GM19043 (cell line): ENCODE data around the gene KIAA1210.

Experiments used
- ATAC-seq: cut with Tn5 transposase; IDR thresholded peaks from one replicate; pipeline ENCODE4 v1.9.1; 2021; ENCODE audit warnings: low read depth; ENCODE audit not compliant: unreplicated experiment

Gene KIAA1210

DNA sequence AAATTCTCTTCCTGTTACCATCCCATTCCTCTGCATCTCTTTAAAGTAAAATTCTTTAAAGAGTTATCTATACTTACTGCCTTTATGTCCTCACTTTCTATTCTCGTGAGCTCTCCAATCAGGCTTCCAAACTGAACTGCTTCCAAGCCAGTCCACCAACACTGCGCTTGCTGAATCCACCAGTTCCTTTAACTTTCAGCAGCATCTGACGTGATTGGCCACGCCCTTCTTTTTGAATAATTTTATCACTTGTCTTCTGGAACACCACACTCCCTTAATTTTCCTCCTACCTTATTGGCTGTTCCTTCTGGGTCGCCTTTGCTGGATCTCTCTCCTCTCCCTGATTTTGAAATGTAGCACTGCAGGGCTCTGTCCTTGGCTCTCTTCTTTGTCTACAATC lies at the start of gene KIAA1210:
TSS of gene KIAA1210 (minus strand) at position 163 of the 400 bp plus-strand sequence. CDS start 4,170 bp downstream, outside the sequence.
- no peak for ATAC-seq

DNA sequence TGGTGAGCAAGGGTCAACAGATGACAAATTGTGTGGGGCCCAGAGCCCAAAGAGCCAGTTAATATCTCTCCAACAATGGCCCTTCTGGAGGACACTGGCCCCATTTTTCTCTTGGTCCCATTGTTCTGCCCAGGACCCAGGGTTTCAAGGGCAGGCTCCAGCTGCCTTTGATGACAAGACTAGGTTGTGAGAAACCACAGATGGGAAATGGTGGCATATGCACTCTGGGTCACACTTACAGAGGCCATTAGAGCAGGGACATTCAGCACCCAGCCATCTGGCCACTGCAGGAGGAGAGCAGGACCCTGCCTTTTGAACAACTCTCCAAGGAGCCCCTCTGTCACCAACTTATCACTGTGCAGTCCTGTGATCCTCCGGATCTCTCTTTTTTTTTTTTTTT lies 49.7 kb upstream of the KIAA1210 start:
- ATAC-seq = no peak

DNA sequence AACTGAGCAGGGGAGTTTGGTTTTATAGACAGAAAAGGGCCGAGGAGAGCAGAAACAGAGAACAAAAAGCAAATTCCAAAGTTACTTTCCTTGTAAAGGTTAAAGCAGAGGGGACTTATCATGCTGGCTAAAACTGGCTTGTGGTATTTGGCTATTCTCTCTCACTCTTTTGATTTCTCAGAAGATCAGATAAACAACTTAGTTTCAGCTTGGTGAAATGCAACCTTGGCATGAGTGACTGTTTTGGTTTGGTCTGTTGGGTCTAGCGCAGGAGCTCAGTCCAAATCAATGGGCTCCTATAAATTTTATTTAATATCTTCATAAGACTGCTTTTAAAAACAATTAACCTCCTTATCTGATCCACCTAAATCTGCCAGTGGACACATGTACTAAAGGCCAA lies 47.3 kb upstream of the KIAA1210 start:
- ATAC-seq = no peak

DNA sequence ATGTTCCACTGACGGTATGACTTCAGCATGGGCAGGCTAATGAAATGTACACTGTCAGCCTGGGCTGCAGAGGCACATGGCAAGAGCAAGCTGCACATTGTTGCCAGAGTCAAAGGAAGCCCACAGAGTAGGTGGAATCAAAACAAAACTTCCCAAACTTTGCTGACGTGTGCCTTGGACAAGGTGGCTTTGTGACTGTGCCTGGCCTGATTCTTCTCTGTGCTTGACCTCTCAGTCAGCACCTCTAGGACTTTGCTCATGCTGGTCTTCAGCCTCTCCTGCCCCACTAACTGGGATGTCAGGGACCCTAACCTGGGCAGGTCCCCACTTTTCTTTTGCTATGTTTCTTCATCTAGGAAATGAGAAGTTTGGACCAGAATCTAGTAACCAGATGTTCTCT lies 40.5 kb upstream of the KIAA1210 start:
- ATAC-seq = no peak

DNA sequence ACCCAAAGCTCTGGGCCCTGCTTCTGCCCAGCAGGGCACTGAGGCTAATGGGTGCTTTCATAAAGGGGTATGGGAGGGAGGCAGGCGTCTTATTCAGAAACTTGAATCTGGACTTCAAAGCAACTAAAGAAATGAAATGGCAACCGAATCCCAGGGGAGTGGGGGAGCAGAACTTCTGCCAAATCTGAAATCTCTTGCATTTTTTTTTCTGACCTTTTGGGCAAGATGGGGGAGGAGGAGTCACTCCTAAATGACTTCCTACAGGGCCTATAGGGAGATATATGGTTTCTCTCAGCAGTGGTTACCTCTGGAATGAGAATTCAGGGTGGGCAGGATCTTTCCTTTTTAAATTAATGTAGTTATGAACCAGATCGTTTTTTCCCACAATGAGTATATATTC lies 30.6 kb upstream of the KIAA1210 start:
- ATAC-seq = no peak

DNA sequence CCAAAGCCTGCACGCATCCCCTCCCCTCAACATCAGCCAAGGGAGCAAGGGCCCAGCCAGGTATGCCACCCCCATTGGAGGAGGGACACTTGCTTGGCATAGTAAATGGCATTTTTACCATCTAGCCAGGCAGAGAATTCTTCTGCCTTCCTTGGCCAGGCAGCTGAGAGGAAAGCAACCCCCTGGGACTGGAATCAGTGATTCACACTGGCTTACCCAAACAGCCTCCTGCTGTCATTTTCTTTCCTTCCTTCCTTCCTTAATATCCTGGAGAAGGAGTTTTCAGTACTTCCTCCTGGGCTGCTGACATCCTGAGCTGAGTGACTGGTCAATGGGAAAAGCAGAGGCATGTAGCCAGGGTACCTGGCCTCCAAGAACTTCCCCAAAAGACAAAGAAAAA lies 28.6 kb upstream of the KIAA1210 start:
- ATAC-seq = no peak

DNA sequence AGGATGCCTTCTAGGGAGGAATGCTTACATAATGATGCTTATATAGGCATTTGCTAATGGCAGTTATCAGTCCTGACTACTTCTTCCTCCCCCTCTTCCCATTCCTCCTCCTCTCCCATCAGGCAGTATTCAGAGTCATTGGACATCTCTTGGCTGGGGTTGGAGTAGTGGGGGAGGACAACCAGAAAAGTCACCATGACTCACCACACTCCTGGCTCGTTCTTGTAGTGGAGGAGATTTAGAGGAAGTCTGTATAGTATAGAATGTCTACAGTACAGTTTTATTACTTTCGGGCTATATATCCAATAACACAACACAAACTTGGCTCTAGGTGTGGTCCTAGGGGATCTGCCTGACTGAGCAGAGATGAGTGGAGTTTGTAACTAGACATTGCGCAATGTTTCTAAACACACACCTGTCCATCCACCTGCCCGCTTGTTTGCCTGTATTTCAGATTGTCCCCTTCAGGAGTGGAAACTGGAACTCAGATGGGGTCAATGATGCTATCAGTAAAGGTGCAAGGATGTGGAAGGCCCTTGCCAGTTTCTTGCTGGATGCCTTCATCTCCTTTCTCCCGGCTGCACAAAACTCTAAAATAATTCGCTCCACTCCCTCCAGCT lies 27.9 kb upstream of the KIAA1210 start:
- no peak for ATAC-seq

DNA sequence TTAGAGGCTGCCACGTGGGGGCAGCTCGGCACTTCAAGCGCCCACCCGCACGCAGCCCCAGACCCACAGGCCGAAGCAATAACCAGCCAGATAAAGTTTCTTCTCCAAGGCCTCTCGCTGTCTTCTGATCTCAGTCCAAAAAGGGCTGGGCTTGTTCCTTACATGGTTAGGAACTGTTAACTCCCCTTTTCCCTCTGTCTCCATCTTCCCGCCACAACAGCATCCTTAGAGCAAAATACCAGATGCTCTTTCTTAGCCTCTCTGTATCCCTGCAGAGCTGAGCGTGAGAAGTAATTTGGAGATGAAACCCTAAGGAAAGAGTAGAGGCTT lies 23.4 kb upstream of the KIAA1210 start:
- no peak for ATAC-seq

DNA sequence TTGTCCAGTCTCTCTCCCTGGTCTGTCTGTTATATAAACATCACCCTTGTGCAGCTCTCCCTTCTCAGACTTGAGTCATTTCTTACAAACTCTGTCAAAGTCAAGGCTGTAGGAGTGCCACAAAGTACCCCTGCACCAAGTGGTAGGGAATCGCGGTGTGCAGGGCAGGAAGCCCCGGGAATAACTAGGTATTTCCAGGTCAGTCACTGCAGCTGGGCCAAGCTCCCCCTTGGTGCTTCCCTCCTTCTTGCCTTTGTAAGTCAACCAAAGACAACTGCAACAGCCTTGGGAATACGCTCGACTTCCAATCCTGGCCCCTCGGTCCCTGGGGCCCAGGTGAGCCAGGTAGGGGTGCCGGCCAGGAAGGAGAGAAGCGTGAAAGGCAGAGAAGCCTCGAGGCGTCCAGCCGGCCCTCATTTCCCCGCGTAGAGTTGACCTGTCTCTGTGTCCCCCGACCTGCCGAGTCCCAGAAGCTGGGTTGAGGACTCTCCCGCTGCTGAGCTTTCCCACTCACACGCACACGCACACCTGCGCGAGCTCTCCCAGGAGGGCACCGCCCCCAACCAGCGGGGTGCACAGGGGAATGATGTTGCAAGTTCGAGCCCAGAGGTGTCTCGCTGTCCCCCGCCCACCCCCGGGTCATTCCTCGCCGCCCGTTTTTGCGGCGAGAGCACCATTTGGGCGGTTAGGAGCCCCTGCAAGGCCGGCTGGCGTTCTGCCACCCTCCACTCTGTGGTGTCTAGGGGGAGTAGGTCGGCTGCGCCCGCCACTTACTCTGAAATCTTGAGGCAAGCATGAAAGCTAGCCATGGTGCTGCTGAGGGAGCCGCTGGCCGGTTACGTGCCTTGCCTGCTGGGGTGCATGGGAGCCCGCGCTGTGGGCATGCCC lies 22.8 kb upstream of the KIAA1210 start:
- ATAC-seq = no peak

DNA sequence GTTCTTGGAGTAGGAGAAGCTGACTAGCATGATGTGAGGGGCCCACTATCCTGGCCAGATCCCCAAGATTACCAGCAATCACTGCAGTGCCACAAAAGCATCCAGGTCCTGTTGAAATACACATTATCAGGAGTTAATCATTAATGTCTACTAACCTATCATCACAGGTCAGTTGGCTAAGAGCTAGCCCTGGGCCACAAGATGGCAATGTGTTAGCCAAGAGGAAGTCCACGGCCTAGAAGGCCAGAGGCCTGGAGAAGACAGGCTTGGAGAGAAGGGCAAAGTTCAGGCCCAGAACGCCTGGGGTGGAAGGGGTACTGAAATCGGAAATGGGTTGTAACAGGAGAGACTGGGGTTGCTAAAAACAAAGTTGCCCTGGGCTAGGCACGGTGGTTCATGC lies 19.9 kb upstream of the KIAA1210 start:
- ATAC-seq = no peak

DNA sequence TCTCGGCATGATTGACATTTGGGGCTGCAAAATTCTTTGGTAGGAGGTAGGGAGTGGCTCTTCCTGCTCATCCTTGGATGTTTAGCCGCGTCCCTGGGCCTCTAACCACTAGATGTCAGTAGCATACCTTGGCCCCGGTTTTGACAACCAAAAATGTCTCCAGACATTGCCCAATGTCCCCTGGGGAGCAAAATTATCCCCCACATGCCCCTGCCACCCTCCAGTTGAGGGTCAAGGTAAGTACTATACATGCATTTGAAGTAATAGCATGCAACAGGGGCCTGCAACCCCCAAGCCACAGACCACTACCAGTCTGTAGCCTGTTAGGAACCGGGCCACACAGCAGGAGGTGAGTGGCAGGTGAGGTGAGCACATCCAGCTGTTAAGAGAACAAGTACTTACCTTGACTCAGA lies 17.6 kb upstream of the KIAA1210 start:
- no peak for ATAC-seq

DNA sequence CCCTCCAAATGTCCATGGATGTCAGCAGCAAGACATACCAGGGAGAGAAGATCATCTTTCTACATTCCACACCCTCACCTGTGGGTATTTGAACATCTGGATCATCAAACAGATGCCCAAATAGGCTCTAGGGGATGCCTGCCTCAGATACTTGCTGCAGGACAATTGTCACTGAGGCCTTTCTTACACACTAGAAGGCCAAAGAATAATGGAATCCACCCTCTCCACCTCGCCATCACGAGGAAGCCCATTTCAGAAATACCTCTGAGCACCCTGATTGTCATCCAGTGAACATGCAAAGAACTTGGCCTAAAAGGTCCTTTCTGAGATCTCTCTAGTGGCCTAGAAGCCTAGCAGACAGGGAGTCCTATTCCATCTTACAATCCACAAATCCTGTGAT lies 6.9 kb upstream of the KIAA1210 start:
- no peak for ATAC-seq

DNA sequence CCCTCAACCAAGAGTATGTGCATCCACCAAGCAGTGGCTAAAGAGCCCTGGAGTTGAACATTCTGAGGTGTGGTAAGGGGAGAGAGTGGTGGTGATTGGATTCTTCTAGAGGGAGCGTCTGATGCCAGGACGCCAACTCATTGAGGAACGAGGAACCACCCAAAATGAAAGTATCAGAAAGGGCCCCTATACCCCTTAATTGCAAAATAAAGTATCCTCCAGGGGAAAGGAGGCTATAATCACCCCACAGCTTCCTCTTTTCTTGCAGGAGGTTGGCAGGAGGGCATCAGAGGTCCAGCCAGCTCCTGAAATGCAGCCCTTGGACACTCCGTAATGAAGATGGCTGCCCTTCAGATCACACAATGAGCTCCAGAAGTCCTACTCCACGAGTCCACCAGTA lies 5.3 kb upstream of the KIAA1210 start:
- ATAC-seq = no peak

DNA sequence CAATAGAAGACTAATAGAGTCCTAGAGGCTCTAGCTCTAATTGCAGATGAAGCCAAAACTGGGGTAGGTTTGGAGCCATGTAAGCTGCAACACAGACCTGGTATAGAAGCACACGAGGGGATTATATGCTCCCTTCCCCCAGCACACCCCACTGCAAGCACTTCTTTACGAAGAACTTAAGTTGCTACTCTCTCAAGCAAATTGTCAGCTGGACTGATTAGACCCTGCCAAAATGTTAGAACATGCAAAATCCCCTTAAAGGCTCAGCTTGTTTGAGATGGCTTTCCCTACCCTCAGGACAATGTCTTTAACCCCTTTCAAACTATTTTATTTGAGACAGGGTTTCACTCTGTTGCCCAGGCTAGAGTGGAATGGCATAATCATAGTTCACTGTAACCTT lies 4.7 kb upstream of the KIAA1210 start:
- ATAC-seq = no peak

DNA sequence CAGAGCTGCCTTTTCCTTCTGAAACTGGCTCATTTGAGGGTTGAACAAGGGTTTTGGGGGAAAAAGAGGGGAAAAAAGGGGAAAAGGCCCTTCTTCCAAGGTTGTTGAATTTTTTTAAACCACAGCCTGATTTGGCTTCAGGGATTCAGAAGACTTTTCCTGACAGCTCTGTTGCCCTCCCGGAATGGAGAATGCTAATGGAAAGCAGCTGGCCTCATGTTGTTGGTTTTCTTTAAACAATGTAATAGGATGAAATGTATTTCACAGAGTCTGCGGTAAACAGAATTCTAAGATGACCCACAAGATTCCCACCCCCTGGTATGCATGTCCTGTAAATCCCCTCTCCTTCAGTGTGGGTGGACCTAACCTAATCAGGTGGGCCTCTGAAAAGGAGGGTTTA lies 3.3 kb upstream of the KIAA1210 start:
- ATAC-seq = no peak

DNA sequence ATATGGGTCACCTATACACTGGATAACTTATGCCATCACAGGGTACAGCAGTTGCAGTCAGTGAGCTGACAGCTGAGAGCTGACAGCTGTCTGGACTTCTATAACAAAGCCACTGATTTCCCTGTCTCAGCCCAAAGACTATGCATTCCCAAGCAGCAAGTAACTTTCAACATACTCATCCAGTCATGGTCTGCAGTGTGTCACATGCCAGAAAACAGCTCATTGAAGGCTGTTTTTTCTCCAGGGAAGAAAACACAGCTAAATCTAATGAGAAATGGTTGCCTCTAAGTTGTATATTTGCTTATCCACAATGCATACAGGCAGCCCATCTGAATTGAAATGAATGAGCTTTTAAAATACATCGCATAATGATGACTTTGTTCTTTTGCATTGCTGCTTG lies 6.3 kb downstream of the KIAA1210 start:
- no peak for ATAC-seq

DNA sequence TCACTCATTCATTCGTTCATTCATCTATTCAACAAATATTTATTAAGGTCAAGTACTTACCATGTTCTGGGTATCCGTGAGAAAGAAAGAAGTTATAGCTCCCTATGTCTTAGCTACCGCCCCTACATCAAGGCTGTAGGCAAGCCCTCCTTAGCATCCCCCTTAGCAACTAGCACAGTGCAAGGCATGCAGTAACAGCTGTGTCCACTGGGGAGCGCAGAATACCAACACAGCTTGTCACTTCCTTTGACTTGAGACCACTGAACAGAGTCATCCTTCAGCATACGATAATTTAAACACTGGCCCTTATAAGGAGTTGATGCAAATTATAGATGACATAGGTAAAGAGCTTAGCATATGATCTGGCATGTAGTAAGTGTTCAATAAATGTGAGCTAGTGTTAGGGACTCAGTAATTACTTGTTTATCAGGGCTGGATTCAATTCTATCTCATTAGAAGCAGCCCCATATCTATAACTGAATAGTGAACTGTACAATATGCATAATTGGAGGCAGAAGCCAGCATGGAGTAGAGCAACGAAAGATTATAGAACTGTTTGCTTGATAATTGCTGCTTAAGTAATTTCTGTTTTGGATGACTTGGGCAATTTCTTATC lies 8.7 kb downstream of the KIAA1210 start:
- peak; percentile 64 for ATAC-seq

DNA sequence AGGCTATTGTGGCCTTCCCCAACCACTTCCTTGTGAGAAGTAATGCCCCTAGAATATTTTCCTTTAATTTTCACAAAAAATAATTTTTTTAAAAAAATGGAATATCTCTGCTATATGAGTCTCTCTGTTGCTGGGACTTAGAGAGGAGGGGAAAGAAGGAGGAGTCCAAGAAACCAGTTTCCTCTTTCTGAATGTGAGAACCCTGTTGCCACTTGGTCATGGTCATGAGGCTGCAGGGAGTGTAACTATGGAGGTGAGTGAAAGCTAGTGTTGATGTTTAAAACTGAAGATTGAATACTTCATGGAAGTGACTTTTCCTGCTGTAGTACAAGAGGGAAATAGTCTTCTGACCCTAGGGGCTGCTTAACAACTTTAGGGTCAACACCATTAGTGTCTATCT lies 20.4 kb downstream of the KIAA1210 start:
- no peak for ATAC-seq

DNA sequence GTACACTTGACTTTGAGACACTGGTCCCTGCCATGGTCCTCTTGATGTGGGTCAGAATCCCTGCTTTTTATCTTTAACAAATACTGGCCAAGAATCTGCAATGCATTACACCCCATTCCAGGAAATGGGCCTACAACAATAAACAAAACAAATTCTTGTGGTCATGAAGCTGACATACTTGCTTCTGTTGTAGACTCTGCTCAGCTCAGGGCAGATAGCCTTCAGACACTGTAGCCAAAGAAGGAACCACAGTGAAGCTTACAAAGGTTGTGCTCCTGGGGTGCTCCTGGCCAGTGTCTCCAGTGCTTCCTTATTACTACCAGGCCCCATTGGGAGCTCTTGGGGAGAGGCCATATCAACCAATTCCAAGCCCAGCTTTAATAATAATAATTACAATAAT lies 21.8 kb downstream of the KIAA1210 start:
- no peak for ATAC-seq

DNA sequence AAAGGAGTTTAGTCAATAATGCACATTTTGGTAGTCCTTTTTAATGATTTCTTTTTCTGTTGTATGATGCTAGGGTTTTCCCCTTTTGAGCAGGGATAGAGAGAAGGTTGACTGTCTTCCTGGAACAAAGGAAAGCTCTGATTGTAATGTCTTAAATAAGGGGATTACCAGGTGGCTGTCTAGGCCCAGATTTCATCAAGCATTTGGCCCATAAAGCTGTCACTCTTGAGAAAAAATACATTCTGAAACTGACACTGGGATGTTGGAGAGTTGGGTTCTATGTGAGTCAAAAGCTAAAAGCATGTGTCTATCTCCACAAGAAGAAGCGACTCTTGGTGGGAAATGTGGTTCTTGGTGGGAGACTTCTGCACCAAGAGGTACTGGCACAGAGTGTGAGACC lies 26.4 kb downstream of the KIAA1210 start:
- ATAC-seq = no peak

DNA sequence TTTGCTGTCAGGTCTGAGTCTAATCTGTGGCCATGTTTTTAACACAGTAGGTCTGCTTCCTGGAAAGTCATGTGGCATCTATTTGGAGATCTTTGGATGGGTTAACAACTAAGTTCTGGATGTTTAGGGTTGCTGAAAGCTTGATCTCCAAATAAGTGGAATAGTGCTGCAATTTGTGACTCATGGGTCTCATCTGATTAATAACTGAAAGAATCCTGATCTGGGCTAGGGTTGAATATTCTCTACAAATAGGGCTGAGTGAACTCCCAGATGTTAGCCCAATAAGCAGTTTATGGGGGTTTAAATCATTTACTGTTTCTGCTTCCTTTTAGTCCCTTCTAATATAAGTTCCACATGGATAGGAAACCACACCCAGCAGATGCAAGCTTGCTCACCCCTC lies 31.7 kb downstream of the KIAA1210 start:
- ATAC-seq = no peak

DNA sequence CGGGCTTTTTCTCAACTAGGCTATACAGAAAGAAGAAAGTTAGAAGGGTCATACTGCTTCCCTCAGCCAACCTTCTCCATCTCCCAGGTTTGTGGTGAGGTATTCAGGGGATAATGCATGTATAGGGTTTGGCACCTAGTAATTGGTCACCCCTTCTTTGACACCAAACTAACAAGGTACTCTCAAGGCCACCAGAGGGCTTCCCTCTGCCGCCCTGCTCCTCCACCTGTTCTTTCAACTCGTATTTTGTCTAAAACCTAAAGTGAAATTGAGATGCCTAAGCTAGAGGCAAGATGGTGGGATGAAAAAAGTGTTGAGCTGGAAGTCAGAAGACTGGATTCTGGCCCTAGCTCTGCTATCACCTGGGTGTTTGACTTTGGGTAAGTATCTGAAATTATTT lies 32.8 kb downstream of the KIAA1210 start:
- ATAC-seq = no peak
